HG03108 (cell line): ENCODE results near the gene RPL37.
"Not testable (repeated sequence)": the region's sequence is repeated elsewhere in the genome, so short reads cannot be mapped to it uniquely, and the experiment has no call there.

Source experiments
- ATAC-seq: cut with Tn5 transposase; IDR thresholded peaks from one replicate; pipeline ENCODE4 v1.9.1; 2021; ENCODE audit warnings: moderate library complexity; ENCODE audit not compliant: unreplicated experiment

Gene RPL37

DNA sequence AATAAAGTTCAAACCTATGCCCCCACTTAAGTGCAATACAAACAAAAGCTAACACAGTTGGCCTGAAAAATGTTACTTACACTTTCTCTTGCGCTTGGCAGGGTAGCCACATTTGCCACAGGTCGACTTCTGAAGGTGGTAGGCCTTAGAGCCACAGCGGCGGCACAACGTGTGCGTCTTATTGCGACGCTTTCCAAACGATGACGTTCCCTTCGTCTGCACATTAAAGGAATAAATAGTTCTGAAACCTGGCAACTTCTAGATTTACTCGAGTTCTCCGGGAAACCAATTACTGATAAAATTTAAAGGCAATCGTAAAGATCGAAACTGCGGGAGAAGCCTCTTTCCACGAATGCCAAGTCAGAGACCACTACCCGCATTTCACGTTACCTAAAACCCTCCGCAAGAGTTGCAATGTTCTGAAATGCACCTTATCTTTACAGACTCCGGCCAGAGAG, 602 bp downstream of the RPL37 start:
- no peak for ATAC-seq

- no peak for ATAC-seq
Measured at GRCh38 chr5:40833712-40834229, 1.3 kb downstream of the RPL37 start.

- no peak for ATAC-seq
Measured at GRCh38 chr5:40832345-40832744, 2.7 kb downstream of the RPL37 start.

DNA sequence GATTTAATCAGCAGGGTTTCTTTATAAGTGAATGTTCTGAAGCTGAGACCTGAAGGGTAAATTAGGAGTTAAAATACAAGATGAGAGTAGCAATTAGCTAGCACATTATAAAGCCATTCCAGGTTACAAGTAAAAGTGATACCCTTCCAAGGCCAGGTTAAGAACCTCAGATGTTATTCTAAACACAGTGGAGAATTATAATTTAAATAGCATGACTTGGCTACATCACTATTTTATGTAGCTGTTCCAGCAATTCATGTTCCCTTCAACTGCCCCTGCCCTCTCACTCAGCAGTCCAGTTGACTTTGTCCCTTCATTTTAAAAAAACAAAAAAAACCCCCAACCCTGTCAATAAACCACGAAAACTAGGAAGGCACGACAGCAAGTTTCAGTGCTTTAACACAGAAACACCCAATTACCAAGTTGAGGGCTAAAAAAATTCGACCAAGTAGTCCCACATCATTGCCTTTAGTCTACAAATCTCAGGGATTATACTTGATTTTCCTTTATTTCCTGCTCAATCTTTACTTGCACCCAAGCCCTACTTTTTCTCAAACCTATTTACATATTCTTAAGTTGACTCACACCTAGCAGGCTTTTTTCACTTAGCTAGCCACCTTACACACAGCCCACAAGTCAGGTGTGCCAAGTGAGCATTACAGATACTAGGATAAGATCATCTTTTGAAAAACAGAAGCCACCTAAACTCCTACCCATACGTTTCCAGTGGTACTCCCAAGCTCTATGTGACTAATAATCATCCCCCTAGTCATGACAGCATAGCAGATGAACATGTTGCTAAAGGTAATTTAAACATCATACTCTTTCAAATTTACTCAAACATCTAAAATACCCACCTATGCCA, 3.4 kb downstream of the RPL37 start:
- no peak for ATAC-seq

GRCh38 chr5:40829748-40830533, 5.1 kb downstream of the RPL37 start:
- ATAC-seq: no peak

GRCh38 chr5:40828690-40829661, 6.0 kb downstream of the RPL37 start:
- no peak for ATAC-seq

DNA sequence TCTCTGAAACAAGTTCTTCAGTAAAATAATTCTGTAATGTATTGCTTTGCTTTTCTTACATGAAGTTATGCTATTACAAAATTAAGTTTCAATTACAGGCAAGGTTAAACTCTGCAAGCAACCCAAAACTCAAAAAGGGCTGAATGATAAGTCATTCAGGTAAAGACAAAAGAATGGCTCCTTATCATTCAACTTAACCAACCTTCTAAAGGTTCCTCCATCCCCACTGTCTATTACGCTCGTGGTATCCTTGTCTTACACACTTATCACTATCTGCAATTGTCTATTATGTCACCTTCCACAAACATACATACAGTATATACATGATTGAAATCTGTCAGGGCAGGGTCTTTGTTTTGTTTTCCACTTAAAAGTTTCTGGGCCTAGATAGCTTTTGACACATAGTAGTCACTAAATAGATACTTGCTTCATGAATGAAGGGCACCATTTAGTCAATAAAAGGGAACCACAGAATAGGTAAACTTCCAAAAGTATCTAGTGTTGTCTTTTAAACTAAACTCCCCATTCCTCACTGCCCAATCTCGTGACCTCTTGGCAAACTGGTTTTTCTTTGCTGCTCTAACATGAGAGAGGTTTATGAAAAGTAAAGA, 6.9 kb downstream of the RPL37 start:
- no peak for ATAC-seq

DNA sequence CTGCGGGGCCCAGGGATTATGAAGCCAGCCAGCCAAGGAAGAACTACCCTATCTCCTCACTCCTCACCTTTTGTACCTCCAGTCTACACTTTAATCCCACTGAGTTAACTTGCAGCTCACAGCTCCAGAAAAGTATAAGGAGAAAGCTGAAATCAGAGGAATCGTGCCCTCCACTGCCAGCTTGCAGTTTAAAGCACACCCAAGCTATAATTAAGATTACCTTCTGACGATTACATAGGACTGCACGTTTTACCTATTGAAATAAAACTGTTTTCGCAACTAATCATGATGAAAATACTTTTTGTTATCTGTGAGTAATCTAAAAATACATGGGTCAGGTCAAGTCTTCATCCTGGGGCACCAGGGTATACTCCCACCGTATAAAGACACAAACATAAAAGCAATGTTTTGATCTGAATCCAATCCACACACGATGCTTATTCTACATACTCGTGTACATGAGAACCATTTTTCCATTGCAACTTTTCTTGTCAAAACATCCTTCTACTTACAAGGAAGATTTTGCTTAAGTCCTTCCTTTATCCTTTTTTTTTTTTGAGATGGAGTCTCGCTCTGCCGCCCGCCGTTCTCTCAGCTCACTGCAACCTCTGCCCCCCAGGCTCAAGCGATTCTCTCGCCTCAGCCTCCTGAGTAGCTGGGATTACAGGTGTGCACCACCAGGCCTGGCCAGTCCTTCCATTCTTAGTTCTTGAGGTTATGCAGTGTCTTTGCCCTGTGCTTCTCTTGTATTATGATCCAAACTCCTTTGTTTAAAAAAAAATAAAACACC, 7.6 kb downstream of the RPL37 start:
- no peak for ATAC-seq

DNA sequence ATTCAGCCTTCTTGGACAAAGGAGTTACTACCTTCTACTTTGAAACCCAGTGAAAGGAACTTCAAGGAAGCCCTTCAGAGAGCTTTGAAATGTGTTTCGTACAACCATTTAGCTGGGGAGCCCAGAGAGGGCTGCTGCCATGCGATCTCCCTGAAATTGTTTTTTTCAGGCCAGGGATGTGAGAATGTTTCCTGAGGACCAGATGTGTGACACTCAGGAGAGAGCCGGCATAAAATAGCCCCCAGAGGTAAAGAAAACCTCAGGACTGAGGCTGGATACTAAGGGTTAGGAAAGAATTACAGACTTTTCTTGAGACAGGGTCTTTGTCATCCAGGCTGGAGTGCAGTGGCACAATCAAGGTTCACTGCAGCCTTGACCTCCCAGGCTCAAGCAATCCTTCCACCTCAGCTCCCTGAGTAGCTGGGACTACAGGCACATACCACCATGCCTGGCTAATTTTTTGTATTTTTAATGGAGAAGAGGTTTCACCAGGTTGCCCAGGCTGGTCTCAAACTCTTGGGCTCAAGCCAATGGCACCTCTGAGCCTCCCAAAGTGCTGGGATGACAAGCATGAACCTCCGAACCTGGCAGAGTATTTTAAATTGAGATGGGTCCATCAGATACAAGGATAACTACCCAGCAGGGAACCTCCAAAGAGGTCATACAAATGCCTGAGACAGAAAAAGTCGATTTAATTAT, 8.4 kb downstream of the RPL37 start:
- no peak for ATAC-seq

DNA sequence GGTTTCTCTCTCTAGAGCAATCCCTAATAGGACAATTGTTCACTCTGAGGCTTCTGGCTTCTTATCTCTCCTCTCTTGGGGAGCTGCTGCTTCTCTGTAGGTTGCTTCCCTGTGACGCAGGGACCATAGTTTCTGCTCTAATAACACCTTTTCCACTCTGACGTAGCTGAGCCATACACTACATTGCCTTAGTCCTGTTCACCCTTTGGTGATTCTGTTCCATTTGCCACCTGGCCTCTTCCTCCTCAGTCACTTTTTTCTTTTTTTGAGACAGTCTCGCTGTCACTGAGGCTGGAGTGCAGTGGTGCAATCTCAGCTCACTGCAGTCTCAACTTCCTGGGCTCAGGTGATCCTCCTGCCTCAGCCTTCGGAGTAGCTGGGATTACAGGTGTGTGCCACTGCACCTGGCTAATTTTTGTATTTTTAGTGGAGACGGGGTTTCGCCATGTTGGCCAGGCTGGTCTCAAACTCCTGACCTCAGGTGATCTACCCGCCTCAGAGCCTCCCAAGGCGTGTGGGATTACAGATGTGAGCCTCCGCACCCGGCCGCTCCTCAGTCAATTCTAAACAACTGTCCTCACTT, 9.5 kb downstream of the RPL37 start:
- ATAC-seq: not testable (repeated sequence)

DNA sequence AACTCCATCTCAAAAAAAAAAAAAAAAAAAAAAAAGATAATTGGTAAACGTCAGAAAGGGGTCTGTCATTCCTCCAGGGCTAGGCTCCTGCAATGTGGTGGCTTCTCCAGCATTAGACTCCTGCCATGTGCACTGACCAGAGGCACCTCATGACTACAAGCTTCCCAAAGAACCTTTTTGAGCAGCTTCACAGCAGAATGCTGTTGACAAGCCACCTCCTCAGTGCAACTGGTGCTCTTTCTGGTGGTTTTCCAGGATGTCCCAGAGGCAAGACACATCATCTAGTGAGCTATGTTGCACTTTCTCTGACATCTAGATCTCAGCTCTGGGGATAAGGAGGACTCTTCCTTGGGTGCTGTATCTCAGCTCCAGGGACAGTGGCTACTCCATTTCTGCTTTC, 11.6 kb downstream of the RPL37 start:
- no peak for ATAC-seq

- ATAC-seq: no peak
Measured at GRCh38 chr5:40813698-40814281, 21.2 kb downstream of the RPL37 start.

GRCh38 chr5:40812125-40812524, 22.9 kb downstream of the RPL37 start:
- ATAC-seq: no peak

GRCh38 chr5:40801771-40802562, 33.1 kb downstream of the RPL37 start:
- ATAC-seq: no peak

- no peak for ATAC-seq
Measured at GRCh38 chr5:40799258-40799657, 35.8 kb downstream of the RPL37 start.

GRCh38 chr5:40798801-40799210, 36.2 kb downstream of the RPL37 start:
- no peak for ATAC-seq
